Activated naive CD4-positive, alpha-beta T cell (primary cell): Measurements from ENCODE around the gene ZFX.
"Not testable (repeated sequence)": the region's sequence is repeated elsewhere in the genome, so short reads cannot be mapped to it uniquely, and the experiment has no call there.

Experiments used
- DNase-seq, 4 experiments: peaks; one replicate each; lab custom pipeline; 2025; lab: John Stamatoyannopoulos, UW

ZFX gene

GRCh38 chrX:24149351-24150050, at the start of gene ZFX:
Gene ZFX (plus strand): TSS chrX:24149729. CDS start chrX:24172743, 23,014 bp downstream.
- peak; percentile 5 to 68 (median 36) for DNase-seq

GRCh38 chrX:24100713-24101112, 48.8 kb upstream of the ZFX start:
- no peak for DNase-seq

GRCh38 chrX:24110069-24110468, 39.5 kb upstream of the ZFX start:
- no peak for DNase-seq

DNA sequence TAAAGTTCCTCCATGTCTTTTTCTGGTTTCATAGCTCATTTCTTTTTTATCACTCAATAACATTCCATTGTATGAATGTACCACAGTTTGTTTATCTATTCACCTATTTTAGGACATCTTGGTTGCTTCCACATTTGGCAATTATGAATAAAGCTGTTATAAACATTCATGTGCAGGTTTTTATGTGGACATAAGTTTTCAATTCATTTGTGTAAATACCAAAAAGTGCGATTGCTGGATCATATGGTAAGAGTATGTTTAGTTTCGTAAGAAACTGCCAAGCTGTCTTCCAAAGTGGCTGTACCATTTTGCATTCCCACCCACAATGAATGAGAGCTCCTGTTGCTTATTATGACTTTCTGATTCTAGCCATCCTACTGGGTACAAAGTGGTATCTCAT, 36.3 kb upstream of the ZFX start:
- DNase-seq, result no peak

DNA sequence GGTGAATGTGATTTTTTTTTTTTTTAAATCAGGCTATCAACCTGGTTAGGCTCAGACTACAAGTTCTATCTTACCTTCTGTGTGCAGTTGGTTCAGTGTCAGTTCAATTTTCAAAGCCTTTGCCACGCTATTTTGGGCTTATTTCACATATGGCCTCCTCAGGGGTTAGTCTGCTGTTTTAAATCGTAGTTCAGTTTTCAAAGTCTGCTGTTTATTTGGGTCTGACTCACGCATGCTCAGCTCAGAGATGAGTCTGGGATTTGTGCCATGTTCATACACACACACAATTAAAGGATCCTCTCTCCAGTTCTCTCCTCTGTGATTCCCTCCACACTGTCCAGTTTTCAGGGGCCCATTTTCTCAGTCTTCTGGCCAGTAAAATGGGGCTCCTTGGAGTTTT, 32.3 kb upstream of the ZFX start:
- no peak for DNase-seq

DNA sequence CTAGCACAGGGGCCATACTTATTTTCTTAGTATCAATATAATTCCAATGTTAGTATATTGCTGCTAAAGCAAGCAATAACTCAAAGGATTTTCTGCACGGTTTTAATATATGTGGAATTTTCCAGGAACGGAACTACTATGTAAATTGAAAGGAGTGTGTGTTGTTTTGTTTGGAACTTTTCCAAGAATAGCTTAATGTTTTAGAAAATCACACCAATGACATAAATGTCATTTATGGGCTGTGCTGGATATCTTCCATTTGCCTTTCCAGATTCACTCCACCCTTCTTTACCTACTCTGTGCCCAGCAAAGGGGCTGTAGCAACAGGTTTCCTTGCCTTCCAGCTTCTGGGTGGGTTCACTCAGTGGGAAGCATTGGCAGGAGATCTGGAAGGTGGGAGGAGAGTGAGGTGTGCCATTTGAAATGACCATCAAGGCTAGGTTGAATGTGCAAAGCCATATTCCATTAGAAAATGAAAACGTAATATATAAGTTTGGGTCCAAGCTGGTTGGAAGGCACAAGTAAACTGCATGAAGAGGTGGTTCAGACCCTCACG, 25.2 kb upstream of the ZFX start:
- DNase-seq, result no peak

DNA sequence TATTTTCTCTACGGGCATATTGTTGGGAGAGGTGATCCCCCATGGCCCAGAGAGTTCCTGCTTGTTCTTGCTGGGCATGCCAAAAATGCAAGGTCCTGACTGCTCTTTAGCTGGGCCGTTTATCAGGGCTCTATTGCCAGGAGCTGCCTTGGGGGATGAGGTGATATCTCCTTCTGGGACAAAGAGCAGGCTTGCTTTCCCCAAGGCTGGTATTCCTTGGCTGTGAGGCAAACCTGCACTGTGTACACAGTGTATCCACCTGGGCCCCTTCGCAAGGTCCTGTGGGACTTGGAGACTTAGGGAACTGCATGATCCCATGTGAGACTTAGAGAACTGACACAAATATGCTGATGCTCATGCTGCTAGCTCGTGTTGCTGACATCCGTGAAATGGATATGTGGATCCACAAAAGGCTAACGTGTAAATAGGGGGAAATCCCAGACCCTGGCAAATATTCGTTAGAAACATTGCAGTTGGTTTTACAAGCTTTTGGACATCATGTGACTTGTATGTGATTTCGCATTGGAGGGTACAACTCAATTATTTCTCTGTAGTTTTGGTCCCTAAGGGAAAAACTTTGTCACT, 24.4 kb upstream of the ZFX start:
- DNase-seq, result no peak

DNA sequence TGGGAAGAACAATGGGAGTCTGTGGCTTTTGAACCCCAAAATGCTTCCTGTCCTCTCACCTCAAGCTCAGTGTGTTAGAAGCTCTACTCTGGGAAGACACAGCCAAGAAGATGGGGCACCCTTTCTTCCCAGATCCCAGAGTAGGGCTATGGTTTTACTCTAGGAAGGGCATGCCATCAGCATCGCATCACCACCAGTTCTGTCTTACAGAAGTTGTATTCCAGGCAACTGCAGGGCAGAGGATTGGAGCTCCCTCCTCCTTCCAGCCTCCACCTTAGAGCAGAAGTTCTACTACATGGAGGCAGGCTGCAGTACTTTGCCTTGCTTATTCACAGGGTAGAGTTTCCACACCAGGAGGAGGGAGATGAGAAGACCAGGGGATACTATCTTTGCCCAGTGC, 18.1 kb upstream of the ZFX start:
- no peak for DNase-seq

DNA sequence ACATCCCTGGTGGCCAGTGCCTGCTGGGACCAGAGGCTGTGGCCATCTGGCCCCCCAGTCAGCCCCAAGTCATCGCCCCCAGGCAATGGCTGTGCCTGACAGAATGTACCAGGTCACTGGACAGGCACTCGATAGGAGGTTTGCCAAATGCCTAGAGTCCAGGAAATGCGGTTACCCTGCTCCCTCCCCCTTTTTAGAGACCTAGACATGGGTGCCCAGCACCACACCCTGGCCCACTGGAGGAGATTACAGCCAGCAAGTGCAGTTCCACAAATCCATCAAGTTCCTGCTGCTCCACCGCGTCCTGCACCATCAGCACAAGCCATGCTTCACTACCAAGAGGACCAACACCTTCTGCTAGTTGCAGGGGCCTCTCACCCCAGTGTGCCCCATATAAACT, 16.2 kb upstream of the ZFX start:
- DNase-seq, result no peak

DNA sequence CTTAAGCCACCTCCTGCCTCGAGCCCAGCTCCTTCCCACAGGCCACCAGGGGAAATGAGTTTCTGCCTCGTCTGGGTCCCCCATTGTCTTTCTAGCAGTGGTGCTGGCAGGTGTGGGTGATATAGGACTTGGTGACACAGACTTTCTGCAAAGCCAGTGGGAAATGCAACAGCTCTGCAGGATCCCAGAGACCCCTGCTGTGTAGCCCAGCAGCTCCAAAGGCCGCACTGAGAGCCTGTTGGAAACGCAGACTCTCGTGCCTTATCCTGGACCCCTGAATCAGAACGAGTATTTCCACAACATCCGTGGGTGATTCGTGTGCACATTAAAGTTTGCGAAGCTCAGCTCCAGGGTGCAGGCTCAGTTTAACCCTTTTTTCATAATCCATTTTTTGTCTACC, 13.8 kb upstream of the ZFX start:
- DNase-seq, result not testable (repeated sequence)

DNA sequence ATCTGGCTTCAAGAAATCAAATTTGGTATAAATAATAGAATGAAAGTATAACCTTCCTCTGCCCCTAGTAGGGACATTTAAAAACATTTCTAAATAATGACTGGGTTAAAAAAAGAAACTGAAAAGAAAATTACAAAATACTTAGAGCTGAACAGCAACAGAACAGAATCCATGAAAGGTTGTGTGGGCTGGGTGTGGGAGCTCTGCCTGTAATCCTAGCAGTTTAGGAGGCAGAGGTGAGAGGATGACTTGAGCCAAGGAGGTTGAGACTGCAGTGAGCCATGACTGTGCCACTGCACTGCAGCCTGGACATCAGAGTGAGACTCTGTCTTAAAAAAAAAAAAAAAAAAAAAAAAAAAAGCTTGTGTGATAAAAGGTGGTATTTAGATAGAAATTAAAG, 12.3 kb upstream of the ZFX start:
- DNase-seq, result no peak

DNA sequence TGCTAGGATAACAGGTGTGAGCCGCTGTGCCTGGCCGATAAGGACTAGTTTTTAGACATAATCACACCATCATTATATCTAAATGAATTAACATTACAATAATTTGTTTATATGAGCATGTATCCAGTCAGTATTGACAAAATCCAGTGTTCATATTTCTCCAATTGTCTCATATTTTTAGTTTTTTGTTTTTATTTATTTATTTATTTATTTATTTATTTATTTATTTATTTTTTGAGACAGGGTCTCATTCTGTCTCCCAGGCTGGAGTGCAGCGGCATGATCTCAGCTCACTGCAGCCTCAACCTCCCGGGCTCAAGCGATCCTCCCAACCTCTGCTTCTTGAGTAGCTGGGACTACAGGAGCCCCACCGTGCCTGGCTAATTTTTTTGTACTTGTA, 5.5 kb upstream of the ZFX start:
- DNase-seq, result not testable (repeated sequence)

DNA sequence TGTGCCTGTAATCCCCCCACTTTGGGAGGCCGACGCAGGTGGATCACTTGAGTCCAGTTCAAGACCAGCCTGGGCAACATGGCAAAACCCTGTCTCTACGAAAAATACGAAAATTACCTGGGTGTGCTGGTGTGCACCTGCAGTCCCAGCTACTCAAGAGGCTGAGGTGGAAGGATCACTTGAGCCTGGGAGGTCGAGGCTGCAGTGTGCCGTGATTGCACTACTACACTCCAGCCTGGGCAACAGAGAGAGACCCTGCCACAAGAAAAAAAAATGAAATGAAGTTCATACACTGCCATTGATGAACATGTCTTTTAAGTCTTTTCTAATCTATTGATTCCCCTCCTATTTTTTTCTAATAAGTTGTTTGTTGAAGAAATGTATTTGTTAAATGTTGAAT, 5.0 kb upstream of the ZFX start:
- no peak for DNase-seq

- no peak for DNase-seq
These were observed 4.0 kb upstream of the ZFX start for GRCh38 chrX:24145303-24146186.

- no peak for DNase-seq
These were observed 3.1 kb upstream of the ZFX start for GRCh38 chrX:24146283-24146949.

- DNase-seq, result no peak
These were observed 2.4 kb upstream of the ZFX start for GRCh38 chrX:24147165-24147564.

DNA sequence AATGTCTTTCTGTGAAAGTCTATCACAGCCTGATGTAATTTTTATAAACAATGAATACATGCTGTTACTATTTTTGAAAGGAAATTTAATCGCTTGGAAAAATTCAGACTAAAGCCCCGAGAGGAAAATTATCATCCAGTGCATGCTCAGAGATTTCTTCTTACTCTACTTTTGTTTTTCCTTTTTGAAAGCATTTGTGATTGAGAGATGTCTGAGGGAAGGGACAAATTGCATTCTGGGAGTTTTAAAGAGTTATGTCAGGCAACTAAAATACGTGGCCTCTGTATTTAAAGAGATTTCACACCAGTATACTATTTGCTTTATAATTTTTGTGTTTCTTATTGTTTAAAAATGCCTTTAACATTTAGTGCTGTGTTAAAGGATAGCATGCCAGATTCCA, 1.4 kb upstream of the ZFX start:
- no peak for DNase-seq

DNA sequence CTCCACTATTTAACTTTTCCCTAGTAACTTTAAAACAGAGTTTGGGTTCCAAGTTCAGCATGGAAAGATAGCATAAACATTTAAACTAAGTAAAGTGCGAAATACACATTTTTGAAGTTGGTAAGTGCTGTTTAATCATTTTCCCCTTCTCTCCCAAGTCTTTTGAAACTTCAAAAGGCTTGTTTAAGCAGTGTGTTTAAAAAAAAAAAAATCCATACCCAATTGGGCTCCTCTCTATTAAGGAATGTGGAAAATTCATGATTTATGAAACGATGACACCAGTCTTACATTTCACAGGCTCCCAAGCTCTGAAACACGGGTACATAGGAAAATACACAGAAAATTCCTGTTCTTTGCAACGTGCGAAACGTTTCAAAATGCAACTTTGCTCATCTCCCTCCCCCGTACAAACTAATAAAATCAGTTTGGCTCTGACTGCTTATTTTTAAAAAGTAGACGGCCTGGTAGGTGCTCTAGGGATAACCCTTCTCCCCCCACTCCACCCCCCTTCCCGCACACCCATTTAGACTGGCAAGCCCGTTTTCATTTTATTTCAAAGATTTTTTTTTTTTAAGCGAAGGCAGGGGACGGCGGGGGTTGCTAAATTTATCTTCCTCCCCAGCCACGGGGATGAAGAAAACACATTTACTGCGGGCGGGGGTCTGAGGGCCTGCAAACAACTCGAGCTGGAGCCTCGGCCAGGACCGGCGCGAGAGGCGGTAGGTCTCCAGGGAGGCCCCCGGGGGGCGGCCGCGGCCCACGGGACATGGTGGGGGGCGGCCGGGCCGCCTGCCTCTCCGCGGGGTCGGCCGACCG, 786 bp upstream of the ZFX start:
- peak in 2 of 4 experiments; percentile 5 to 14 for DNase-seq

GRCh38 chrX:24150051-24150790, 692 bp downstream of the ZFX start:
- DNase-seq, result peak; percentile 49 to 88 (median 77)

DNA sequence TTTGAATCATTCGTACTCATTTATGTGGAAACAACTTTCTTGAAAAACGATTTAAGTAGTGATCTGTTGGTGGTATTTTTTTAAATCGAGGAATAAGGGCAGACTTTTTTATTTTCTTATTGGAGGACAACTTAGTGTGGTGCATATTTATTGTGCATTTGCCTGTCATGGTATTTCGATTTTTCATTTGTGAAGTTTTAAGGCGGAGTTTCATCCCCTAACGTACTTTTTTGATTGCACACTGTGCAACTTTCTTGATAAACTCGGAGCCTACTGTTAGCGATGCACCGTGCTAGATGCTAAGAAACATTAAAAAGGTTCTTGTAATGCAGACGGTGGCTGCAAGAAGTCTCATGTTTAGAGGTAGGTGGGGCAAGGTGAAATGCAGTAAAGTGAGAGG, 1.4 kb downstream of the ZFX start:
- no peak for DNase-seq

DNA sequence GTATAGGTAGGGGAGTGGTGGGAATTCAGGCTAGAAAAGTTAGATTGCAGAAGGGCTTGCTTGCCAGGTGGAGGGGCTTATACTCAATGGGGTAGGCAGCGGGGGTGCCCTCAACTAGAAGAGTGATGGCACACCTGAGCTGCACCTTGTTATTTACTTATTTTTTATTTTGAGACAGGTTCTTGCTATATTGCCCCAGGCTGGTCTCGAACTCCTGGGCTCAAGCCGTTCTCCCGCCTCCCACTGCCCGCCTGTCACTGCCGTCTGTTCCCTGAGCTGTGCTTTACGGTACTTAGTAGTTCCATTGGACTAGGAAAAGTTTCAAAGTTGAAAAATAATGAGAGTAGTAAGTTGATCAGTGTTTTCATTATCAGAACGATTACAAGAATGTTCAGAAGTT, 2.0 kb downstream of the ZFX start:
- no peak for DNase-seq
